NCI-H82 (cell line): ENCODE data around the gene IL5.
"Not testable (repeated sequence)": the region's sequence is repeated elsewhere in the genome, so short reads cannot be mapped to it uniquely, and the experiment has no call there.

Source experiments
- DNase-seq: peaks from one replicate; lab custom pipeline; 2025; lab: John Stamatoyannopoulos, UW

IL5 gene

GRCh38 chr5:132543472-132544201 is at the start of gene IL5:
Gene IL5, minus strand, starts transcription at chr5:132543522. Its CDS starts 44 bp downstream, at chr5:132543478.
- no peak for DNase-seq

- DNase-seq: no peak
Measured at GRCh38 chr5:132592521-132592920, 49.2 kb upstream of the IL5 start.

GRCh38 chr5:132591145-132591544 is 47.8 kb upstream of the IL5 start:
- no peak for DNase-seq

GRCh38 chr5:132589467-132589866 is 46.1 kb upstream of the IL5 start:
- no peak for DNase-seq

- DNase-seq: no peak
Measured at GRCh38 chr5:132586063-132586462, 42.7 kb upstream of the IL5 start.

- not testable (repeated sequence) for DNase-seq
Measured at GRCh38 chr5:132584560-132584959, 41.2 kb upstream of the IL5 start.

GRCh38 chr5:132576123-132576522 is 32.8 kb upstream of the IL5 start:
- DNase-seq: no peak

- no peak for DNase-seq
Measured at GRCh38 chr5:132566657-132567056, 23.3 kb upstream of the IL5 start.

- DNase-seq: not testable (repeated sequence)
Measured at GRCh38 chr5:132564555-132564954, 21.2 kb upstream of the IL5 start.

GRCh38 chr5:132561601-132562000 is 18.3 kb upstream of the IL5 start:
- no peak for DNase-seq

- no peak for DNase-seq
Measured at GRCh38 chr5:132559383-132560060, 16.2 kb upstream of the IL5 start.

GRCh38 chr5:132557478-132558172 is 14.3 kb upstream of the IL5 start:
- DNase-seq: peak; percentile 59

GRCh38 chr5:132556763-132557477 is 13.6 kb upstream of the IL5 start, which contains the start of gene RAD50:
Gene RAD50, plus strand, starts transcription at chr5:132556977. Its CDS starts 348 bp downstream, at chr5:132557325.
- DNase-seq: peak; percentile 91

GRCh38 chr5:132556153-132556762 is 12.9 kb upstream of the IL5 start:
- DNase-seq: no peak

GRCh38 chr5:132549576-132549975 is 6.3 kb upstream of the IL5 start:
- no peak for DNase-seq

- not testable (repeated sequence) for DNase-seq
Measured at GRCh38 chr5:132548834-132549233, 5.5 kb upstream of the IL5 start.

GRCh38 chr5:132547269-132547668 is 3.9 kb upstream of the IL5 start:
- no peak for DNase-seq

GRCh38 chr5:132546108-132546507 is 2.8 kb upstream of the IL5 start:
- no peak for DNase-seq

GRCh38 chr5:132540764-132541163 is 2.6 kb downstream of the IL5 start:
- no peak for DNase-seq

- DNase-seq: no peak
Measured at GRCh38 chr5:132540149-132540548, 3.2 kb downstream of the IL5 start.

- no peak for DNase-seq
Measured at GRCh38 chr5:132539716-132540115, 3.6 kb downstream of the IL5 start.

GRCh38 chr5:132530946-132531345 is 12.4 kb downstream of the IL5 start:
- DNase-seq: no peak
